Measurements from ENCODE around the gene RAD18. TPM values are rescaled to one million over a fixed set of nuclear protein-coding genes. Genes with fewer than 3 reads are reported as not detected.

The RAD18 gene
- polyA plus RNA-seq, 1 of the 3 experiments (the other 2 are of a cell fraction) = 5.7 TPM

DNA sequence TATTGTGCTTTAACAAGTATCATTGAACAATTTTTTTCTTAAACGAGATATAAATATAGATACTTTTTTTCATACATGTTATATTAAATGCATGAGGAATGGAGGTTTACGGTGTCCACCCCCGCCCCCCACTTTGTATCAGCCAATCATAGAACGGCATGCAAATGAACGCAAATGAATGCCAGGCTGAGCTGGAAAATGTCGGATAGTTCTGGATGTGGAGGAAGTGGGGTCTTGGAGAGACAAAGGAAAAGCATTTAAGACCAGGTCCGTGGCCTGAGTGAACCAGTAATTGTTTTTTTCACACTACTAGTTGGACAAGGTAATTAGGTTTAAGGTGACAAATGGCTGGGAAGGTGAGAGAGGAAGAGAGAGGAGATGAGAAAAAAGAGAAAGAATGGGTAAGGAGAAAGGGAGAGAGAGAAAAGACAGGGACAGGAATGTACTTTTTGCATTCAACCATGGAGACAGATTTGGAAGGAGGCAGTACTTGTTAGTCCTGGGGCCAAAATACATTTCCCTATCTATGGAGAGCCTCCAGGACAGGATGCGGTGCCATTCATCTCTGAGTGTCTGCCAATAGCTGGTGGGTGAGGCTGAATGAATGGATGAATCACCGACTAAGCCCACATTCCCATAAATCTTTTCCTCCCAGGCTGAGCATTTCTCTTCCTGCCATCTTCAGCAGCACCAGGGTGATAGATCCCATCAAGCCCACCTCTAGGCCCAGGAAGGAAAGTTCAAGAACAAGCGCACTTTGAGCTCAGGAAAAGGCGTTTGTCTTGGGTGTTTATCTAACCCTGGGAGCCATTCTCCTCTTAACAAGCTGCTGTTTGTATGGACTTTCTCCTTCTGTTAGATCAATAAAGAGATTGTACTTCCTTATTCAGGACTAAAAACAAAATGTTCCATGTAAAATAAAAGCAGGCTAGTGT lies 1.4 kb upstream of the RAD18 start:
- ChIA-PET POLR2A (no interaction called here), CTCF (interaction anchor here (1.3 to 3.0 kb wide), 4 partner anchors 18 to 338 kb away, joined by 5 to 15 read pairs (median 10); partner anchors contain the start of gene OXTR)
- H3K27ac ChIP-seq (ENCODE audit: low read depth in 2 of 2, low read length in 1 of 2) = peak overlapping the region in 1 of 2 experiments; percentile 77; a peak in 2 of 4 replicates
- peaks cover 35% of the 10 kb centered on the region for H3K79me2 ChIP-seq (ENCODE audit: insufficient read depth)
- H3K9me2 ChIP-seq = no peaks in the 10 kb centered on the region
- peak overlapping the region; percentile 62; the same call in 1 of the 2 replicates for H2AFZ ChIP-seq (ENCODE audit: low read depth)
- H3K4me3 ChIP-seq (ENCODE audit: low read depth in 2 of 2, low read length in 1 of 2) = no peak overlapping the region
- WGBS (ENCODE audit: low lambda C conversion rate) = 74% methylated on average over 11 of the region's 11 CpGs
- no peak for TF ChIP-seq GATA2 (CRISPR knock-in tag; IDR thresholded peaks at IDR 0.05)
- TF ChIP-seq FOXM1 (IDR thresholded peaks at IDR 0.05; ENCODE audit: low read depth) = no peak
- TF ChIP-seq, protein P1, sequence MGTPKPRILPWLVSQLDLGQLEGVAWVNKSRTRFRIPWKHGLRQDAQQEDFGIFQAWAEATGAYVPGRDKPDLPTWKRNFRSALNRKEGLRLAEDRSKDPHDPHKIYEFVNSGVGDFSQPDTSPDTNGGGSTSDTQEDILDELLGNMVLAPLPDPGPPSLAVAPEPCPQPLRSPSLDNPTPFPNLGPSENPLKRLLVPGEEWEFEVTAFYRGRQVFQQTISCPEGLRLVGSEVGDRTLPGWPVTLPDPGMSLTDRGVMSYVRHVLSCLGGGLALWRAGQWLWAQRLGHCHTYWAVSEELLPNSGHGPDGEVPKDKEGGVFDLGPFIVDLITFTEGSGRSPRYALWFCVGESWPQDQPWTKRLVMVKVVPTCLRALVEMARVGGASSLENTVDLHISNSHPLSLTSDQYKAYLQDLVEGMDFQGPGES (IDR thresholded peaks at IDR 0.05; ENCODE audit: low read depth, low read length) = no peak
- TF ChIP-seq FOSL2 (IDR thresholded peaks at IDR 0.05; ENCODE audit: borderline replicate concordance, low read depth) = peak; percentile 76
- TF ChIP-seq, protein P2, sequence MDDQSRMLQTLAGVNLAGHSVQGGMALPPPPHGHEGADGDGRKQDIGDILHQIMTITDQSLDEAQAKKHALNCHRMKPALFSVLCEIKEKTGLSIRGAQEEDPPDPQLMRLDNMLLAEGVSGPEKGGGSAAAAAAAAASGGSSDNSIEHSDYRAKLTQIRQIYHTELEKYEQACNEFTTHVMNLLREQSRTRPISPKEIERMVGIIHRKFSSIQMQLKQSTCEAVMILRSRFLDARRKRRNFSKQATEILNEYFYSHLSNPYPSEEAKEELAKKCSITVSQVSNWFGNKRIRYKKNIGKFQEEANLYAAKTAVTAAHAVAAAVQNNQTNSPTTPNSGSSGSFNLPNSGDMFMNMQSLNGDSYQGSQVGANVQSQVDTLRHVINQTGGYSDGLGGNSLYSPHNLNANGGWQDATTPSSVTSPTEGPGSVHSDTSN (IDR thresholded peaks at IDR 0.05) = peak; percentile 87
- TF ChIP-seq, protein P3, sequence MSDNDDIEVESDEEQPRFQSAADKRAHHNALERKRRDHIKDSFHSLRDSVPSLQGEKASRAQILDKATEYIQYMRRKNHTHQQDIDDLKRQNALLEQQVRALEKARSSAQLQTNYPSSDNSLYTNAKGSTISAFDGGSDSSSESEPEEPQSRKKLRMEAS (IDR thresholded peaks at IDR 0.05; ENCODE audit: low read depth) = 0 out of 2 replicates have a peak, but pooled peaks have one; percentile 18
- no peak for TF ChIP-seq NRF1 (IDR thresholded peaks at IDR 0.05; ENCODE audit: low read depth, low read length)
- peak; percentile 43; the same call in 1 of the 2 replicates for TF ChIP-seq YY1 (IDR thresholded peaks at IDR 0.05; ENCODE audit: low read depth)
- no peak for TF ChIP-seq RFX5 (IDR thresholded peaks at IDR 0.05; ENCODE audit: low read length)
- peak; percentile 72 for TF ChIP-seq JUND (IDR thresholded peaks at IDR 0.05)
- no peak for TF ChIP-seq RXRA (IDR thresholded peaks at IDR 0.05; ENCODE audit: borderline replicate concordance, low read depth)
- peak; percentile 42 for TF ChIP-seq TCF12 (IDR thresholded peaks at IDR 0.05)
- TF ChIP-seq NFIC (IDR thresholded peaks at IDR 0.05; ENCODE audit: borderline replicate concordance) = peak; percentile 53; the same call in 1 of the 2 replicates
- TF ChIP-seq TEAD4 (IDR thresholded peaks at IDR 0.05; ENCODE audit: borderline replicate concordance, insufficient read depth) = no peak
- H3K9ac ChIP-seq = peak overlapping the region; percentile 26; the same call in 1 of the 2 replicates
- no peak for DNase-seq
- peaks cover 15% of the 10 kb centered on the region for H3F3A ChIP-seq (replicated peaks; ENCODE audit: insufficient read depth)
- H3K27me3 ChIP-seq (ENCODE audit: insufficient read depth) = no peaks in the 10 kb centered on the region
- H4K20me1 ChIP-seq (ENCODE audit: insufficient read depth) = no peaks in the 10 kb centered on the region
- peaks cover 11 to 17% of the 10 kb centered on the region in 2 experiments; a peak in 3 of 4 replicates for H3K4me1 ChIP-seq (ENCODE audit: control insufficient read depth in 1 of 2, insufficient read depth in 2 of 2, low read depth in 1 of 2, low read length in 1 of 2)
- H3K4me2 ChIP-seq = peak overlapping the region; percentile 36; the same call in 1 of the 2 replicates
- H3K36me3 ChIP-seq (replicated peaks in 1 of 2; ENCODE audit: control insufficient read depth in 1 of 2, insufficient read depth in 2 of 2, low read length in 1 of 2) = no peaks in the 10 kb centered on the region
- no peaks in the 10 kb centered on the region for H3K9me3 ChIP-seq

Data from SK-N-SH (cell line).